Ishikawa (cell line): ENCODE measurements around the gene CASP6.

ENCODE experiments used
- CREB1 ChIP-seq: IDR thresholded peaks from 2 replicates; pipeline ENCODE4 v1.6.1; 2012; ENCODE audit warnings: low read depth
- EP300 ChIP-seq: IDR thresholded peaks from 2 replicates; pipeline ENCODE4 v1.6.1; 2012; ENCODE audit warnings: borderline replicate concordance
- FOXM1 ChIP-seq: IDR thresholded peaks from 2 replicates; pipeline ENCODE4 v1.6.1; 2012; ENCODE audit warnings: low read depth, borderline replicate concordance
- NFIC ChIP-seq: IDR thresholded peaks from 2 replicates; pipeline ENCODE4 v1.6.1; 2012
- RAD21 ChIP-seq: IDR thresholded peaks from 2 replicates; pipeline ENCODE4 v1.6.1; 2012; ENCODE audit warnings: low read depth
- TAF1 ChIP-seq: IDR thresholded peaks from 2 replicates; pipeline ENCODE4 v1.6.1; 2012; ENCODE audit warnings: low read depth, mild to moderate bottlenecking
- TEAD4 ChIP-seq: IDR thresholded peaks from 2 replicates; pipeline ENCODE4 v1.6.1; 2012
- YY1 ChIP-seq: IDR thresholded peaks from 2 replicates; pipeline ENCODE4 v1.6.1; 2012; ENCODE audit warnings: low read depth
- TF ChIP-seq, protein P1 (sequence below): IDR thresholded peaks from 2 replicates; pipeline ENCODE4 v1.6.1; 2012; ENCODE audit warnings: low read depth, mild to moderate bottlenecking
- TF ChIP-seq, protein P2 (sequence below): IDR thresholded peaks from 2 replicates; pipeline ENCODE4 v1.6.1; 2012
- TF ChIP-seq, protein P3 (sequence below): IDR thresholded peaks from 2 replicates; pipeline ENCODE4 v1.6.1; 2012

DNA sequence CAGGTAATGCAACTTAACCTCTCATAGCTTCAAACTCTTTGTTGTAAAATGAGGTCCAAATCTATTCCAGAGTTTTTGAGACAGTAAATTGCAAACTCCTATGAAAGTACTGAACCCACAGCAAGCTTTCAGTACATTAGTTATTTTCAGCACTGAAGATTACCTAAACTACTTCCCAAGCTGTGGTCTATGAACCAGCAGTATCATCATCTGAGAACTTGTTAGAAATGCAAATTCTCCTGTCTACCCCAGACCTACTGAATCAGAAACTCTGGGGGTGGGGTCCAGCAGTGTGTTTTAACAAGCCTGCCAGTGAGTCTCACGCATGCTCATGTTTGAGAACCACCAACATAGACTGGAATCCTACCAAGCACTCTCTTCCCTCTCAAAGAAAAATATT lies 5.7 kb upstream of the CASP6 start:
- TF ChIP-seq, protein P1, sequence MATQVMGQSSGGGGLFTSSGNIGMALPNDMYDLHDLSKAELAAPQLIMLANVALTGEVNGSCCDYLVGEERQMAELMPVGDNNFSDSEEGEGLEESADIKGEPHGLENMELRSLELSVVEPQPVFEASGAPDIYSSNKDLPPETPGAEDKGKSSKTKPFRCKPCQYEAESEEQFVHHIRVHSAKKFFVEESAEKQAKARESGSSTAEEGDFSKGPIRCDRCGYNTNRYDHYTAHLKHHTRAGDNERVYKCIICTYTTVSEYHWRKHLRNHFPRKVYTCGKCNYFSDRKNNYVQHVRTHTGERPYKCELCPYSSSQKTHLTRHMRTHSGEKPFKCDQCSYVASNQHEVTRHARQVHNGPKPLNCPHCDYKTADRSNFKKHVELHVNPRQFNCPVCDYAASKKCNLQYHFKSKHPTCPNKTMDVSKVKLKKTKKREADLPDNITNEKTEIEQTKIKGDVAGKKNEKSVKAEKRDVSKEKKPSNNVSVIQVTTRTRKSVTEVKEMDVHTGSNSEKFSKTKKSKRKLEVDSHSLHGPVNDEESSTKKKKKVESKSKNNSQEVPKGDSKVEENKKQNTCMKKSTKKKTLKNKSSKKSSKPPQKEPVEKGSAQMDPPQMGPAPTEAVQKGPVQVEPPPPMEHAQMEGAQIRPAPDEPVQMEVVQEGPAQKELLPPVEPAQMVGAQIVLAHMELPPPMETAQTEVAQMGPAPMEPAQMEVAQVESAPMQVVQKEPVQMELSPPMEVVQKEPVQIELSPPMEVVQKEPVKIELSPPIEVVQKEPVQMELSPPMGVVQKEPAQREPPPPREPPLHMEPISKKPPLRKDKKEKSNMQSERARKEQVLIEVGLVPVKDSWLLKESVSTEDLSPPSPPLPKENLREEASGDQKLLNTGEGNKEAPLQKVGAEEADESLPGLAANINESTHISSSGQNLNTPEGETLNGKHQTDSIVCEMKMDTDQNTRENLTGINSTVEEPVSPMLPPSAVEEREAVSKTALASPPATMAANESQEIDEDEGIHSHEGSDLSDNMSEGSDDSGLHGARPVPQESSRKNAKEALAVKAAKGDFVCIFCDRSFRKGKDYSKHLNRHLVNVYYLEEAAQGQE, result no peak
- TF ChIP-seq FOXM1 (no peak), TAF1 (no peak), TEAD4 (no peak), CREB1 (no peak), YY1 (no peak), EP300 (no peak), RAD21 (no peak), NFIC (no peak)
- TF ChIP-seq, protein P2, sequence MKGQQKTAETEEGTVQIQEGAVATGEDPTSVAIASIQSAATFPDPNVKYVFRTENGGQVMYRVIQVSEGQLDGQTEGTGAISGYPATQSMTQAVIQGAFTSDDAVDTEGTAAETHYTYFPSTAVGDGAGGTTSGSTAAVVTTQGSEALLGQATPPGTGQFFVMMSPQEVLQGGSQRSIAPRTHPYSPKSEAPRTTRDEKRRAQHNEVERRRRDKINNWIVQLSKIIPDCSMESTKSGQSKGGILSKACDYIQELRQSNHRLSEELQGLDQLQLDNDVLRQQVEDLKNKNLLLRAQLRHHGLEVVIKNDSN, result no peak
- TF ChIP-seq, protein P3, sequence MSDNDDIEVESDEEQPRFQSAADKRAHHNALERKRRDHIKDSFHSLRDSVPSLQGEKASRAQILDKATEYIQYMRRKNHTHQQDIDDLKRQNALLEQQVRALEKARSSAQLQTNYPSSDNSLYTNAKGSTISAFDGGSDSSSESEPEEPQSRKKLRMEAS, result no peak
